ENCODE measurements around the gene TANC1.

The TANC1 gene

GRCh38 chr2:158996378-158996993 is 28.0 kb downstream of the TANC1 start:
- DNase-seq, result no peak

GRCh38 chr2:158997037-158997790 is 28.8 kb downstream of the TANC1 start:
- DNase-seq, result no peak

DNA sequence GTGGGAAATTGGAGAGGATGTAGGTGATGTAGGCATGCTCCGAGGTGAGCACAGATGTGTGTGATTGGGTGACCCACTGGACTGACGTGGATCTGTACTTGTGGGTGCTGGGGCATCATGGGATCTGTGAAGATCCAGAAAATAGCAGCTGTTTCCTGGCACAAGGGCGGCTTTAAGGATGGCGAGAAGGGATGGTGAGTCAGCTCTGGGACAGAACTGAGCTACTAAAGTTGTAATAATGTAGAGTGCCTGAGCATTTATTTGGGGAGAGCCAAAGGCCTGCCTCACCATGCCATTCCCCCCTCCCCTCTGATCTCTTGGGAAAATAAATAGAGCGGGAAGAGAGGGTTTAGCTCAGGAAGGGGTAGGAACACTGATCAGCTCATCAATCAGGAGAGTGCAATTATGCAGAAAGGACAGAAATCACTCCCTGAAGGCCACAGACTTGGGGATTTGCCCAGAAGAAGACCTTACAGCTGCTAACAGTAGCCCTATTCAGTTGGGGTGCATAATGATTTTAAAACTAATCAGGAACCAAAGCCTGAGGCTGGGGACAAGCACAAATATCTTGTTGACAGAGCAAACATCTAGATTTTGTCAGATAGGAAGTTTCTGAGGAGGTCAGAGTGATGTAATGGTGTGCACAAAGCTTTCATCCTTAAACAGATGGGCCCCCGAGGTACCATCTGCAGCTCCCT is 30.3 kb downstream of the TANC1 start:
- DNase-seq, result no peak

DNA sequence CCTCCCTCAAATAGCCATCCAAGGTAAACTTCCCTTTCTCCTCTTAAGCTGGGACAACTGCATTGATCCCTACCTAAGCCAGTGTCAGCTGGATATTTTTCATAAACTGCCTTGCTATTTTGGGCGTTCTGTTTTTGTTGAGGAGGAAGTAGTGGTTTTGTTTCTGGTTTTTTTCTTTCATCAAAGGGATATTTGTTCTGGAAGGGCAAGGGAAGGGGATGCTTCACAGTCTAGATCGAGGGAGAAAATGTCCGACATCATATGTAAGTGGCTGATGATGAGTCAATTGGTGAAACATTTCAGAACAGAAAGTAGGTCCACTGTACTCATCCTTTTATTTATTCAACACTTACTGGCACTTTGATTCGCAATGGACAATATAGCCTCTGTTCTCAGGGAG is 31.0 kb downstream of the TANC1 start:
- no peak for DNase-seq

- no peak for DNase-seq
Observed at GRCh38 chr2:159000072-159000471, 31.6 kb downstream of the TANC1 start.

DNA sequence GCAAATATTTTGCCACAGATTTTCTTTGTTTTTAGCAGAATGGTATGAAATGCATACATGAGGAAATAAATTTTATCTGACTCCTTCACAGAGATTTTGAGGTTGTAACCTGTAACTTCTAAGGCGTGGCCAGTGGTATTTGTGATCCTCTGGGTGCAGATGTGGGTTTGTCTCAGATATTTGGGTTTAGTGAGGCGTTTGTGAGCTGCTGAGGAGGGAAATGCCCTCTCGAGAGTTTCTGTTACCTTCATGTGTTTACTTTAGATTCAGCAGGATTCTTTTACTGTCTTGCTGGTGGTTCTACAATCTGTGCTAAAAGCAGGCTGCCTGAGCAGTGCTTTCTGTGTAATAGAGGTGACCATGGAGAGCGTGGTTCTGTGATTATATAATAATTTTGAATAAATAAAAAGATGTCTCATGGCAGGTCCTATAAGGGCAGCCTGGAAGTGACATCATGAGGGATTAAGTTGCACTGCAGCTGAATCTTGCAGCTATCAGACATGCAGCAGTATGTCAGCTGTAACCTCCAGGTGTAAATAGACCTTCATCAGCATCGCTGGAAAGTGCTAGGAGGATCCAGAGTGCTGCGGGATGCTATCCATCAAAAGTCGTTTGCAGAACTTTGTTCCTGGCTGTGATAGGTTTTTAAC is 34.1 kb downstream of the TANC1 start:
- no peak for DNase-seq

GRCh38 chr2:159003555-159003954 is 35.1 kb downstream of the TANC1 start:
- DNase-seq, result no peak

DNA sequence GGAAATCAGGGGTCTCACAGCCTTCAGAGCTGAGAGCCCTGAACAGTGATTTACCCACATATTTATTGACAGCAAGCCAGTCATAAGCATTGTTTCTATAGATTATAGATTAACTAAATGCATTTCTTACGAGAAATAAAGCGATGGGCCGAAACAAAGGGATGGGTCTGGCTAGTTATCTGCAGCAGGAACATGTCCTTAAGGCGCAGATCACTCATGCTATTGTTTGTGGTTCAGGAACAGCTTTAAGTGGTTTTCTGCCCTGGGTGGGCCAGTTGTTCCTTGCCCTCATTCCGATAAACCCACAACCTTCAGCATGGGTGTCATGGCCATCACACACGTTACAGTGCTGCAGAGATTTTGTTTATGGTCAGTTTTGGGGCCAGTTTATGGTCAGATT is 36.4 kb downstream of the TANC1 start:
- no peak for DNase-seq

DNA sequence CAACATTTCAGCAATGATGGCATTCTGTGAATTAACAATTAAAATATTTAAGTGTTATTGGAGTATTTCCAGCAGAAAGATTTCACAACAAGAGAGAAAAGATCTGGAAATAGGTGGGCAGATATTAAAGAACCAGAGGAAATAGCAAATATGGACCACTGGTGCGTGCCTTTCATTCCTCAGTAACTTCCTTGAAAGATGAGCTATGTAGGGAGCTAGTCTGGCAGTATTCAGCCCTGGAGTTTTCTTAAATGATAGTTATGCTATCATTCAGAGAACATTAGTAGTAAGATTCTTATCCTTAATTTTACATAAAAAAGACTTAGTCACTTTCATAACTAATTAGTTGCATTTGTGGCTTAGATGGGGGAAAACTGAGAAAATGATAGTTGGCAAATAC is 41.5 kb downstream of the TANC1 start:
- DNase-seq, result no peak

GRCh38 chr2:159010340-159010739 is 41.9 kb downstream of the TANC1 start:
- DNase-seq, result no peak

- no peak for DNase-seq
Observed at GRCh38 chr2:159010963-159011362, 42.5 kb downstream of the TANC1 start.

DNA sequence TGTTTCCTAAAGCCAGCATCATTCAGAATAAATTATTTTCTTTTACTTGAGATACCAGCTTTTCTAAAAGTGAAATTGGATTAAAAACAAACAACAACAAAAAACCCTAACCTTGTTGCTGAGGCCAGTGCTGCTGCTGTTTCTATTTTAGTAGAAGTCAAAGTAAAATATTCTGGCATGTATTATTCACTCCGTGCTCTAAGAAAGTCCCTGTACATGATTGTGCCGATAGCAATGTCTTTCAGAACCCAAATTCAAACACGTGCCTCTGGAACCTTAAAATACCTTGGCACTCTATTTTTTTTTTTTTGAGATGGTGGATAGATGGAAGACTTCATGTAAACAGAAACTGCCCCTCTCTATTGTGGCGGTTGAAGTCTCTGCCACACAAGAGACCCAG is 43.7 kb downstream of the TANC1 start:
- DNase-seq, result no peak

- DNase-seq, result no peak
Observed at GRCh38 chr2:159013103-159013502, 44.7 kb downstream of the TANC1 start.

DNA sequence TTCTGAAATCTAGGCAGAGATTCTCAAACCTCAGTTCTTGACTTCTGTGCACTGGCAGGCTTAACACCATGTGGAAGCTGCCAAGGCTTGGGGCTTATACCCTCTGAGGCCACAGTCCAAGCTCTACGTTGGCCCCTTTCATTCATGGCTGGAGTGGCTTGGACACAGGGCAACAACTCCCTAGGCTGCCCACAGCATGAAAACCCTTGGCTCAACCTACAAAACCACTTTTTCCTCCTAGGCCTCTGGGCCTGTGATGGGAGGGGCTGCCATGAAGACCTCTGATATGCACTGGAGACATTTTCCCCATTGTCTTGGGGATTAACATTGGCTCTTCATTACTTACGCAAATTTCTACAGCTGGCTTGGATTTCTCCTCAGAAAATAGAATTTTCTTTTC is 46.7 kb downstream of the TANC1 start:
- no peak for DNase-seq

- no peak for DNase-seq
Observed at GRCh38 chr2:159015823-159016222, 47.4 kb downstream of the TANC1 start.

DNA sequence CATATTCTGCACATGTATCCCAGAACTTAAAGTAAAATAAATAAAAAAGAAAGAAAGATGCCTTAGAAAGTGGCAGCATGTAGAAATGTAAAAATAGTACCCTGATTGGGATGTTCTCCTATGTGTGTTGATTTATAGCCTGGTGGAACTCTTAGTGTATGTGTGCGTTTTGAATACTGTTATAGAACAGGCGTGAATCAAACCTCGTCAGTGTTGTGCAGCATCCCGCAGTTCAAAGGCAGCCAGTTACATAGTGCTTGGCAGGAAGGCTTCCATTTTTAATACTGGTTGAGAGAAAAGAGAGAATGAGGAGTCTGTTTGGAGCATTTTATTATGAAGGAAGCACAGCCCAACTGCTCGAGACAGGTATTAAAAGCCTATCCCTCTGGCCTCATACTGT is 49.4 kb downstream of the TANC1 start:
- no peak for DNase-seq

GRCh38 chr2:159019021-159019420 is 50.6 kb downstream of the TANC1 start:
- DNase-seq, result no peak

- DNase-seq, result no peak
Observed at GRCh38 chr2:159022019-159022418, 53.6 kb downstream of the TANC1 start.

DNA sequence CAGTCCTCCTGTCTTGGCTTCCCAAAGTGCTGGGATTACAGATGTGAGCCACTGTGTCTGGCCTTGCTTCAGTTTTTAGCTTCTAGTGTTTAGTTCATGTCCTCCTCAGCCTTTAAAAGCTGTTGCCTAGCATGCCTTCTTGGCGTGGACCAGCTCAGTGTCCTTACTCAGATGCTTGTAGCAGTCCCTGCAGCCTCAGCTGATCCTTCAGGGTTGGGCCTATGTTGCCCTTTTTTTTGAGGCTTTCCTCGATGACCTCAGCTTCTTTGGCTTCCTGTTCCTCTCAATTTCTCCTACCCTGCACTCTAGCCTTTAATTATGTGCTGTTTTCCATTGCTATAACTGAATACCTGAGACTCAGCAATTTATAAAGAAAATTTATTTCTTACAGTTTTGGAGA is 57.7 kb downstream of the TANC1 start:
- no peak for DNase-seq

DNA sequence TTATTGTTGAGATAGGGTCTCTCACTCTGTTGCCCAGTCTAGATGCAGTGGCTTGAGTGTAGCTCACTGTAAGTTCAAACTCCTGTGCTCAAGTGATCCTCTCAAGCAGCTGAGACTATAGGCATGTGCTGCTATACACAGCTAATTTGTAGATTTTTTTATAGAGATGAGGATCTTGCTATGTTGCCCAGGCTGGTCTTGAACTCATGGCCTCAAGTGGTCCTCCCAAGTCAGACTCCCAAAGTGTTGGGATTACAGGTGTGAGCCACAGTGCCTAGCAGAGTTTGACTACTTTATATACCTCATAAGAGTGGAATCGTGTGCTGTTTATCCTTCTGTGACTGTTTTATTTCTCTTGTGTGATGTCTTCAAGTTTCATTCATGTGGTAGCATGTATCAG is 60.3 kb downstream of the TANC1 start:
- no peak for DNase-seq

GRCh38 chr2:159029936-159030335 is 61.5 kb downstream of the TANC1 start:
- no peak for DNase-seq

GRCh38 chr2:159030674-159031380 is 62.4 kb downstream of the TANC1 start:
- peak; percentile 10 for DNase-seq

DNA sequence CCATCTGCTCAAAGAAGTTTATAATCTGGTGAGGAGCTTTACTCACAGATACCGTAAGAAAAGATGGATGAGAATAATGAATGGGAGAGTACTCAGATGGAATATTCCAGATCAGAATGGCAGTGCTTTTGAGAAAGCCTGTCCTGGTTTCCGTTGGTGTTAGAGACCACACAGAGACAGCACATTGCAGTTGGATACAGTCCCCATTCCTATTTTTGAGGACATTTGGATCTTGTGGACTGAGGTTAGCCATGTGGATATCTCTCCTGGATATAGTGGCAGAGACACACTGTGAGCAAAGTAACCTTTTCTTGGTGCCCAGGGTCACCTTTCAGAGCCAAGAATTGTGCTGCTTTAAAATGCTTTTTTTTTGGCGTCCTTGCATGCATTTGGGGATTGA is 63.7 kb downstream of the TANC1 start:
- no peak for DNase-seq
